ENCODE data around the gene UGT1A7.
"Not testable (repeated sequence)": the region's sequence is repeated elsewhere in the genome, so short reads cannot be mapped to it uniquely, and the experiment has no call there.

Gene UGT1A7

GRCh38 chr2:233684640-233685039 lies 2.9 kb downstream of the UGT1A7 start:
- DNase-seq: no peak

- DNase-seq: no peak
Observed at GRCh38 chr2:233686928-233687327, 5.2 kb downstream of the UGT1A7 start.

- no peak for DNase-seq
Observed at GRCh38 chr2:233688341-233688740, 6.6 kb downstream of the UGT1A7 start.

GRCh38 chr2:233689031-233689430 lies 7.3 kb downstream of the UGT1A7 start:
- DNase-seq: no peak

GRCh38 chr2:233689501-233689900 lies 7.8 kb downstream of the UGT1A7 start:
- no peak for DNase-seq

GRCh38 chr2:233690444-233690843 lies 8.7 kb downstream of the UGT1A7 start:
- no peak for DNase-seq

- no peak for DNase-seq
Observed at GRCh38 chr2:233691443-233692433, 10.0 kb downstream of the UGT1A7 start.

- no peak for DNase-seq
Observed at GRCh38 chr2:233692648-233693047, 10.9 kb downstream of the UGT1A7 start, which contains the start of gene UGT1A6. TSS of gene UGT1A6 (plus strand) at chr2:233692890. CDS start at chr2:233693005, 115 bp downstream.

- DNase-seq: no peak
Observed at GRCh38 chr2:233693963-233694362, 12.3 kb downstream of the UGT1A7 start.

- DNase-seq: no peak
Observed at GRCh38 chr2:233698740-233699139, 17.0 kb downstream of the UGT1A7 start.

GRCh38 chr2:233699424-233700027 lies 17.8 kb downstream of the UGT1A7 start:
- no peak for DNase-seq

- DNase-seq: no peak
Observed at GRCh38 chr2:233700028-233700635, 18.4 kb downstream of the UGT1A7 start.

- not testable (repeated sequence) for DNase-seq
Observed at GRCh38 chr2:233700842-233701241, 19.1 kb downstream of the UGT1A7 start.

GRCh38 chr2:233702238-233702637 lies 20.5 kb downstream of the UGT1A7 start:
- no peak for DNase-seq

GRCh38 chr2:233705911-233706506 lies 24.3 kb downstream of the UGT1A7 start:
- no peak for DNase-seq

GRCh38 chr2:233706720-233707119 lies 25.0 kb downstream of the UGT1A7 start:
- DNase-seq: no peak

GRCh38 chr2:233707940-233708644 lies 26.4 kb downstream of the UGT1A7 start:
- DNase-seq: no peak

- no peak for DNase-seq
Observed at GRCh38 chr2:233708942-233709341, 27.2 kb downstream of the UGT1A7 start.

- DNase-seq: peak; percentile 37
Observed at GRCh38 chr2:233711312-233712008, 29.8 kb downstream of the UGT1A7 start.

- no peak for DNase-seq
Observed at GRCh38 chr2:233712611-233713261, 31.0 kb downstream of the UGT1A7 start, which contains the start of gene UGT1A5. TSS of gene UGT1A5 (plus strand) at chr2:233712907. CDS start at chr2:233712992, 85 bp downstream.

- no peak for DNase-seq
Observed at GRCh38 chr2:233713262-233713615, 31.5 kb downstream of the UGT1A7 start.

All from activated effector memory CD4-positive, alpha-beta T cell treated with Interleukin-2 at 50 U/mL for 16 hours (primary cell).